NCI-H748 (cell line): ENCODE data around the gene FBXO17.
"Not testable (repeated sequence)": the region's sequence is repeated elsewhere in the genome, so short reads cannot be mapped to it uniquely, and the experiment has no call there.

ENCODE experiments used
- DNase-seq: peaks from one replicate; lab custom pipeline; 2025; ENCODE audit not compliant: unreplicated experiment; lab: John Stamatoyannopoulos, UW

Gene FBXO17

GRCh38 chr19:38980583-38981374 is 5.2 kb upstream of the FBXO17 start:
- no peak for DNase-seq

DNA sequence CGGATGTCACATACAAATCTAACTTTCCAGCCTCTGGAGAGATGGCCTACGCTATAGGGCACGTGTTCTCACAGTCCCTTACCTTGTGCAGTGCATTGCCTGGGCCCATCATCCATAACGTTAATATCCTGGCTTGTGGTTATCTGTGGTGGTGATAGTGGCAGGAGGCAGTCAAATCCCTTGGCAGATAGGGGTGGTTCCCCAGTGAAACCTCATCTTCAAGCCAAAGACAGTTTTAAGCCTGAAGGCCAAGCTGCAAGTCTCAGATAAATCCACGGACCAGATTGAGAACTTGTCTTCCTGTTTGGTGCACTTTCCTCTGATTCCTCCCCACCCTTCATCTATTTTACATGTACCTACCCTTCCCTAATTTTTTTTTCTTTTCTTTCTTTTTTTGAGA is 4.3 kb upstream of the FBXO17 start:
- no peak for DNase-seq

- DNase-seq: no peak
These were observed 2.8 kb upstream of the FBXO17 start for GRCh38 chr19:38978326-38978689.

- no peak for DNase-seq
These were observed 2.1 kb upstream of the FBXO17 start for GRCh38 chr19:38977445-38978325.

GRCh38 chr19:38975861-38976271 is 324 bp upstream of the FBXO17 start:
- DNase-seq: peak; percentile 31

GRCh38 chr19:38974624-38975213 is 823 bp downstream of the FBXO17 start:
- no peak for DNase-seq

DNA sequence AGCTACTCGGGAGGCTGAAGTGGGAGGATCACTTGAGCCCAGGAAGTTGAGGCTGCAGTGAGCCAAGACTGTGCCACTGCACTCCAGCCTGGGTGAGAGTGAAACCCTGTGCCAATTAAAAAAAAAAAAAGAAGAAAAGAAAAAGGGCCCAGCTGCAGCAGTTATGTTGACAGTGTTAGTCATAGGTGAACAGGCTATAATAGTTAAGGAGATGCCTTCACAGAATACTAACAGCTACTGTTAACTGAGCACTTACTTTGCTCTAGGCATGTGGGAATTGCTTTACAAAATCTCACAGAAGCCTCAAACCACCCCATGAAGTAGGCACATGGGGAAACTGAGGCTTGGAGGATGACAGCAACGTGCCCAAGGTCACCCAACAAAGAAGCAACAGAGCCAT is 3.9 kb downstream of the FBXO17 start:
- DNase-seq: no peak

DNA sequence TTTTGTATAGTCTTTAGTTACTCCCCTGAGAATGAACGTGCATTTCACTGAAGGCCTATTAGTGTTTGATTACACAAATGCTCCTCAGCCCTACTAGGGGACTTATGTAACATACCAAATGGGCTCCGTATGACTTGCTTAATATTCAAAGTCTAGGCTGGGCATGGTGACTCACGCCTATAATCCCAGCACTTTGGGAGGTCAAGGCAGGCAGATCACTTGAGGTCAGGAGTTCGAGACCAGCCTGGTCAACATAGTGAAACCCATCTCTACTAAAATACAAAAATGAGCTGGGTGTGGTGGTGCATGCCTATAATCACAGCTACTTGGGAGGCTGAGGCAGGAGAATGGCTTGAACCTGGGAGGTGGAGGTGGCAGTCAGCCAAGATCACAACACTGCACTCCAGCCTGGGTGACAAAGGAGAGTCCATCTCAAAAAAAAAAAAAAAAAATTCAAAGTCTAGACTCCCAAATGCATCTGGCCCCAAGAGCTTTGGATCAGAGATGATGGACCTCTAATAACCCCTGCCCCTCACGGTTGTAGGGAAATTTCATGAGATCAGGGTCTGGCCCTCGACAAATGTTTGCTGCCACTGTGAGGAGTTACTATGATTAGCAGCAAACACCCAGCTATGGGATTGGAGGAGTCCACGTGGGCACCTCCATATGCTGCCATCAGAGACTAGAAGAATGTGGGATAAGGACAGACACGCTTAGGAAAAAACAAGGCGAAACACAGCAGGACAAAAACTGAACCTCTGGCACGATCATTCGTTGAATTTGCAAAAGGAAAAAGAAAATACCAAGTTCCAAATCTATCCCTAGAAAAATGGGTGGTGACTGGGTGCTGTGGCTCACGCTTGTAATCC is 4.6 kb downstream of the FBXO17 start:
- DNase-seq: no peak

DNA sequence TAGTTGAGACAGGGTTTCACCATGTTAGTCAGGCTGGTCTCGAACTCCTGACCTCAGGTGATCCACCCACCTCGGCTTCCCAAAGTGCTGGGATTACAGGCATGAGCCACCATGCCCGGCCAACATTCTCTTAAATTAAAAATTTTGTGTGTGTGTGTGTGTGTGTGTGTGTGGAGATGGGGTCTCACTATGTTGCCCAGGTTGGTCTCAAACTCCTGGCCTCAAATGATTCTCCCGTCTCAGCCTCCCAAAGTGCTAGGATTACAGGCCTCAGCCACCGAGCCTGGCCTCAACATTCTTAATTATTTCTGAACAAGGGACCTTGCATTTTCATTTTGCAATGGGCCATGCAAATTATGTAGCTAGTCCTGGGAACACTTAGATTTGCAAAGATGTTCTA is 9.4 kb downstream of the FBXO17 start:
- not testable (repeated sequence) for DNase-seq

- no peak for DNase-seq
These were observed 10.8 kb downstream of the FBXO17 start for GRCh38 chr19:38964738-38965137.

GRCh38 chr19:38959618-38960017 is 15.9 kb downstream of the FBXO17 start:
- no peak for DNase-seq

DNA sequence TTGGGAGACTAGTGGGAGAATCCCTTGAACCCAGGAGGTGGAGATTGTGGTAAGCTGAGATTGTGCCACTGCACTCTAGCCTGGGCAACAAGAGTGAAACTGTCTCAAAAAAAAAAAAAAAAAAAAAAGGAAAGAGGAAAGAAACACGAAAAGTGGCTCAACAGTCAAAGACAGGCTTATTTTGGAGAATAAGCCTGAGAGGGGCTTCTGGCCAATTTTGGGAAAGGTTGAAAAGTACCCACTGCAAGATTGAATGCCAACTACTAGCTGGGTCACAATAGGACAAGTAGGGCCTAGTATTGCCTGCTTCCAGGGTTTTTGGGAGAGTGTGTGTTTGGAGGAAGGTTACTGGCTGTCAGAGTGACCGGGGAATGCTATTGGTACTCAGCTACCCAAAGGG is 17.2 kb downstream of the FBXO17 start:
- DNase-seq: no peak

DNA sequence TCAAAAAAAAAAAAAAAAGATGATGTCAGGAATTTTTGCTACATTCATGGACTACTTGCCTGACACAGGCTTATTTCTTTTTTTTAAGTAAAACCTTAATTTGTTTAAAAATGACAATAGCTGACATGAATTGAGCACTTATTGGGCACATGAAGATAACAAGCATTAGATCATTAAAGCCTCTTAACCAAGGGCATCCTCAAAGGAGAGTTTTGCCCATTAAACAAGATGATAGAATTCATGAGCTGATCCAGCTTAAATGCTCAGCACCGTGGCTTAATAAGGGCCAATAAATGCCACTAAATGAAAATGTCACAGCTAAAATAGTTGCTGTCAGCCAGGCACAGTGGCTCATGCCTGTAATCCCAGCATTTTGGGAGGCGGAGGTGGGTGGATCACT is 19.3 kb downstream of the FBXO17 start:
- DNase-seq: no peak

DNA sequence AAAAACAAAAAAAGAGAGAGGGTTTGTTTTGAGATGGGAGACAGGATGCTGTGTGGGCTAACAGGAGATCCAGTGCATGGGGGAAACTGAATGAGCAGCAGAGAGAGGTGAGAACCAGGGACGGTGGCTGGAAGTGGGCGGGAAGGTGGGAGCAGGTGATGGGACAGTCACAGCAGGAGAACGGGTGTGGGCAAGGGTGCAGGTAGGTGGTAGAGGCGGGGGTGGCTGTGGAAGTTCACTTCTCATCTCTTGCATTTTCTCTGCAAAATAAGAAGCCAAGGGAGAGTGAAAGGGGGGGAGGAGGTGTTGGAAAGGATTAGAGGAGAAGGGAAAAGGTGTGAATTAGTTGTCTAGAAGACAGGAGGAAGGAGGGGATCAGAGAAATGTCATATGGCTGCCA is 21.9 kb downstream of the FBXO17 start:
- no peak for DNase-seq

DNA sequence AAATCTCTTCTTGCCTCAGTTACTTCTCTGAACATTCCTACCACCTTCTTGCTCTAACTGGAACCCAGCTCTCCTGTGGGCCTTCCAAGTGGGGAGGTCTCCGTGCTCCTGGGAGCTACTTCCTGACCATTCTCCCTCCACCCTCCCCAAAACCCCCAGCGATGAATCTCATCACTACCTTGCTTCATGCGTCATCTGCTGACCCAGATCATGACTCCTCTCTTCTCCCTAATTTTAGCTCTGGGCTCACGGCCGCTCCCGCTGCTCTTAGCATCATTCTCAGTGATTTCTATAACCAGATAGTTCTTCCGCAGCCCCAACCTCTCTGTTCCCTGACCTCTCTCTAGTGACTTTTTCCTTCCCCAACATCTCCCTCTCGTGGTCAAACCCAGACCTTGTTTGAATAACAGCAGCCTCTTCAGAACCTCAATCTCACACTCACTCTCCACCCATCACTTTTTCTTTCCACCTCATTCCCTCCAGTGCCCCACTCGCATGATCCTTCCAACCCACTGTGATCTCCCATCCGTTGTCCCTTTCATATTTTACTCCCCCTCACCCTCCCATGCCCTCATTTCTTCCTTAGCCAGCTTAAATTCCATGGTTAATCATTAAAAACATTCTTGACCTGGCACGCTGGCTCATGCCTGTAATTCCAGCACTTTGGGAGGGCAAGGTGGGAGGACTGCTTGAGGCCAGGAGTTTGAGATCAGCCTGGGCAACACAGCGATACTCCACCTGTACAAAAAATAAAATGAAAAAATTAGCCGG is 23.0 kb downstream of the FBXO17 start:
- DNase-seq: peak; percentile 83

GRCh38 chr19:38951187-38951586 is 24.4 kb downstream of the FBXO17 start:
- DNase-seq: no peak

GRCh38 chr19:38949580-38950367 is 25.8 kb downstream of the FBXO17 start:
- peak; percentile 96 for DNase-seq

GRCh38 chr19:38946229-38947010 is 29.1 kb downstream of the FBXO17 start:
- no peak for DNase-seq
